HG03097 (cell line): Measurements from ENCODE around the gene C17orf100.
"Not testable (repeated sequence)": the region's sequence is repeated elsewhere in the genome, so short reads cannot be mapped to it uniquely, and the experiment has no call there.

Source experiments
- ATAC-seq: cut with Tn5 transposase; IDR thresholded peaks from one replicate; pipeline ENCODE4 v1.9.1; 2021; ENCODE audit not compliant: unreplicated experiment, low FRiP score

C17orf100 gene

DNA sequence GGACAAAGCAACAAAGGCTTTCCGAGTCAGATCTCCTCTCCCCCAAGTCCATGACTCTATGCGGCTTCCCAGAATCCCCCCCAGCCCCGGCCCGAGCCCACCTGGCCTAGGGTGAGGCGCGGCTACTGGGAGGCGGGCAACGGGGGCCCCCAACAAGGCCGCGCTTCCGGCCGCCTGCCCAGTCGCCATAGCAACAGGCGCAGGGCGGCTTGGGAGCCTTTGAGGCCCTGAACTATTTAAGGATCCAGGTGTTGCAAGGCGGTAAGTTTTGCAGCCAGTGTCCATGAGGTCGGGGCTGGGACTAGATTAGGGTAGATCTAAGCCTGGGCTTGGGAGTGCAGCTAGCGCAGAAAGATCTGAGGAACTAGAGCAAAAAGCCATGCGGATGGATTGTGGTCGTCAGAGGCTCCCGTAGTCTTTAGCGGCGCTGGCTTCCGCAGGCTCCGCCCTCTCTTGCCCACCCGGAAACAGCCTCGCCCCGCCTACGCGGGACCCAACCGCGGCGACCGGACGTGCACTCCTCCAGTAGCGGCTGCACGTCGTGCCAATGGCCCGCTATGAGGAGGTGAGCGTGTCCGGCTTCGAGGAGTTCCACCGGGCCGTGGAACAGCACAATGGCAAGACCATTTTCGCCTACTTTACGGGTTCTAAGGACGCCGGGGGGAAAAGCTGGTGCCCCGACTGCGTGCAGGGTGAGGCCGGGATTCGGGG lies 10.9 kb upstream of the C17orf100 start, which contains the start of the genes KIAA0753 and TXNDC17:
Gene KIAA0753 (minus strand): TSS at position 176 of the 711 bp plus-strand sequence. CDS start 5,608 bp downstream, outside the sequence.
Gene TXNDC17 (plus strand): TSS at position 525 of the 711 bp plus-strand sequence. CDS start 23 bp downstream, at position 548.
- ATAC-seq, result peak; percentile 85

DNA sequence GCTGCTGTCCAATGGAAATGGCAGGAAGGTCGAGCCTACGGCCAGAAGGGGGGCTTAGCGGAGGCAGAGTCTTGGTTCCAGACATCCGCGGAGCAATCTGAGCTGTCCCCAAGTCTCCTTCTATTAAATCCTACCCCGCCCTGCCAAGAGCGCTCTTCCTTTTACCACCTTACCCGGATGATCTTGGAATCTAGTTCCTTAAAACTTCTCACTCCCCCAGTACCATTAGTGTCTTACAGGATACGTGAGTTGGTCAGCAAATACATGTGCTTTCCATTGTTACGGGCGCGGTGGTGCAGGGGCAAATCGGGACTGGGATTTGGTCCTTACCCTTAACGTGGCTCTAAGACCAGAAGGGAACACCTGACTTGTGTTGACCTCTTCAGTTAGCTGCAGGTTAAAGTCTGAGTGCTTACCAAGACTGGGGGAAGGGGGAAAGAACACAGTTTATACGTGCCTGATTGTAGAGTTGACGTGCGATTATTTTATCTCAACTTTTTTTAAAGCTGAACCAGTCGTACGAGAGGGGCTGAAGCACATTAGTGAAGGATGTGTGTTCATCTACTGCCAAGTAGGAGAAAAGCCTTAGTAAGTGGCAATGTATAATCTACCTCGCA lies 10.2 kb upstream of the C17orf100 start:
- ATAC-seq, result no peak

DNA sequence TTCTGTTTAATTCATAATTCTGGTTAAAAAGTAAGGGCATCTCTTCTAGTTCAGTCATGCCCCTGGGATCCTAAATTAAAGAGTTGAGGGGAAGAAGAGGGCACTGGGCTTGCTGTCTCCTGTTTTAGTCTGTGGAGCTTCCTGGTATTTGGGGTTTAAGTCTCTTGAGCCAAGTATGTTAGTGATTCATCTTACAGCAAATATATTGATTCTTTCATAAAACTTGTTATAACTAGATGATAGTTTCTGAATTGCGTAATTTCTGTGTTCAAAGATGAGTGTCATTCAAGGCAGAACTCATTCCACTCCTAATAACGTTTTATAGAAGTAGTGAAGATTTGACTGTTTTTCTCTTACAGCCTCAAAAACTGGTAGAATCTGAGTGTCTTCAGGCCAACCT lies 9.0 kb upstream of the C17orf100 start:
- ATAC-seq, result no peak

DNA sequence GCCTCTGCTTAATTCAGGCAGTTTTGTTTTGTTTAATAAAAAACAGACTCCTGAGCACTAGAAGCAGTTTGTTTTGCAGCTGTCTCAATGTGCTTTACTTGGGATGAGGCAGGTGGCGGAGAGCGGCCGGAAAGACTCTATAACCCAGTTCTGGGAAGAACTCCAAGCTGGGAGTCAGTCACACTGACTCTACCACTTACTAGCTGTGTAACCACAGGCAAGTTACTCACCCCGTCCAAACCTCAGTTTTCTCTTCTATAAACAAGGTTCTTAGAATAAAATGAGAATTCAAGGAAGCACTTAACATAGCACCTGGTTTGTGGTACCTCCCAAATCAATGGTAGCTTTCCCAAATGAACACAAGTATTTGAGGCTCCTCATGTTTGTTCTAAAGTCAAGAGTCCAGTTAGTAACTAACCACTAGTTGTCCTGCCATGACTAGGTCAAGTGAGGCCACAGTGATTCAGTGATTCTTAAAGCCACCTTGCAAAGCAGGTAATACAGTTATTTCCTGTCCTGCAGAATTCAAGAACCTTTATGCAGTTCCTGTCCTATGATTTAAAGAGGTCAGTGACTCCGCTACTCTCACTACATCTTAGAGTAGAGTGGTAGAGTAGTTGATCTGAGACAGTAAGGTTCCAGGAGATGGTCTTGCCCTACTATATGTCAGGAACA lies 8.0 kb upstream of the C17orf100 start:
- ATAC-seq, result no peak

- ATAC-seq, result no peak
Observed at GRCh38 chr17:6648181-6648580, 3.4 kb upstream of the C17orf100 start.

DNA sequence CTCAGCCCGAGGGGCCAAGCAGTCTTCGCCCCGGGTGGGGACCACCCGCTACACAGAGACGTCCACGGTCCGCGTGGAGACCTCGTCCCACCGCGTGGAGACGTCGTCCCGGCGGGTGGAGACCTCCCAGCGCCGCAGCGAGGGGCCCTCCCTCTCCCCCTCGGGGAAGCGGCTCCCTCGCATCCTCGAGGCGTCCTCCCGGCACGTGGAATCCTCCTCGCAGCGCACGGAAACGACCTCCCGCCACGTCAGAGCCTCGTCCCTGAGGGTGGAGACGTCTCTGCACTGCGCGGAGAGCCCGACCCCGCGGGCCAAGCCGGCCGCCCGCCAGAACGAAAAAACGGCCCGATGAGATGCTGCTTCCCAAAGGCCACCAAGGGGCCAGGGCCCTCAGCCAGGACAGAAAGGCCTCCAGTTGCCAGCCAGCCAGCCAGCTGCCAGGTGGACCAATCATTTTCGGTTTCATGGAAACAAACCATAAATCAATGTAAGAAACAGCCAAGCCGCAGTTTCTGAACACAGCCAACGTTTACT lies 424 bp downstream of the C17orf100 start:
- ATAC-seq, result peak; percentile 13

- no peak for ATAC-seq
Observed at GRCh38 chr17:6654841-6655731, 3.5 kb downstream of the C17orf100 start.

DNA sequence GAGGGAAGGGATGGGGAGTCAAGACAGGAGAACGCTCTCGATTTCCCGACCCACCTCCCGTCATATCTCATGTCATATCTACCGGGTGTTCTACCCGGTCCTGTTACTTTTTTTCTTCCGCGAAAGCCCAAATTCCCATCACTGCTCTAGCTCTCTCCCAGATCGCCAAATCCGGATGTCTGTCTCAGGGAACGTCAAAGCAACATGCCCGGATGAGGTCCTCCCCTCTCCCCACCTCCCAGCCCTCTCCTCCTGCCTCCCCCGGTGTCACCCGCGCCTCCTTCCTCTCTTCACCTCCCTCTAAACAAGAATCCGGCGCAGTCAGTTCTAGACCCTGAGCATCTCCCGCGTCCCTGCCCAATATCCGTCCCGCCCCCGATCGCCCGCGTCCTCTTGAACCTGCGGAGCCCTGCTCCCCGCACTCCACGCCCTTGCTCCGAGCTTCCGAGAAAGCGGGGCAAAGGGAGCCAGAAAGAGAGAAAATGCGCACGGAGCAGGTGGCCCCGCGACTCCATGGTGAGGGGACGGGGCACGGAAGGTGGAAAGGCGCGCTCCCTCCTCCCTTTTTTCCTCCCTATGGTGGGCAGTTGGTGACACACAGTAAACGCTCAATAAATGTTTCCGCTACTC lies 4.3 kb downstream of the C17orf100 start:
- ATAC-seq, result not testable (repeated sequence)

- not testable (repeated sequence) for ATAC-seq
Observed at GRCh38 chr17:6656797-6657632, 5.5 kb downstream of the C17orf100 start.

DNA sequence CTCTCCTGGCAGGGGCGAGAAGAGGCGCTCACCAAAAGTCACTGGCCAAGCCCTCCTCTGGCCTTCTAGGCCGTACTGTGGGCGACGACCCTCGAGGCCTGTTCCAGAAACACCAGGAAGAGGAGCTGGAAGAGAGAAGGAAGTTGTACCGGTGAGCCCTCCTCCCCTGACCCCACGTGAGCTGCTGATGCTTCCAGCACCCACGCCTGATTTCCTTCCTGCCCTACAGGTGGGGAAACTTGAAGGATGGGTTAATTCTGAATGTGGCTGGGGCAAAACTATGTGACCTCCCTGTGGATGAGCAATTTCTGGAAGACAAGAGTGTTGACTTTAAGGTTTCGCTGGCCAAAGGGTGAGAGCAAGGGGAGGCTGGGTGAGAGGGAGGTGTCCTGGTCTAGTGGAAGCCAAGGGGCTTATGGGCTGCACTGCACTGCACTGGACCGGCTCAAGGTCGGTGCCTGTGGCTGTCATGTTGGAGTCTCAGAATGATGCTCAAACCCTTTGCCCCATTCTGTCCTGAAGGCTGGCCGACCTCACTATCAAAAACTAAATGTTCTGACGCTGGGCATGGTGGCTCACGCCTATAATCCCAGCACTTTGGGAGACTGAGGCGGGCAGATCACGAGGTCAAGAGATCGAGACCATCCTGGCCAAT lies 6.2 kb downstream of the C17orf100 start:
- no peak for ATAC-seq

- ATAC-seq, result not testable (repeated sequence)
Observed at GRCh38 chr17:6658411-6658810, 6.8 kb downstream of the C17orf100 start.

DNA sequence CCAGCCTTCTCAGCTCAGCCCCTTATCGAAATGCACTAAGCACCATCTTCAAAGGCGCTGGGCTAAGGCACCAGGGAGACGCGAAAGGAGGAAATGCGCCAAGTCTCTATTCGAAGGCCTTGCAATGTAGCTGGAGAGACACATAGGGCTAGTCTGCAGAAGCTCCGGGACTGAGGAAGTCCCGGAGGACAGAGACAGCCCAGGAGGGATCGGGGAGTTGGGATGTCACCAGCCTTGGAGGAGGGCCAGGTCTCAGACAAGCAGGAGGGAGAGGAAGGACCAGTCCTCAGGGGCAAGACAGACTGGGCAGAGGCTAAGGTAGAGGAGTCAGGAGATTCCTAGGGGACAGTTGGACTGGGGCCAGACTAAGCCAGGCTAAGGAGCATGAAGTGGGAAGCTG lies 8.5 kb downstream of the C17orf100 start:
- no peak for ATAC-seq

- ATAC-seq, result no peak
Observed at GRCh38 chr17:6660805-6661463, 9.4 kb downstream of the C17orf100 start.

GRCh38 chr17:6661464-6661848 lies 9.9 kb downstream of the C17orf100 start:
- no peak for ATAC-seq

DNA sequence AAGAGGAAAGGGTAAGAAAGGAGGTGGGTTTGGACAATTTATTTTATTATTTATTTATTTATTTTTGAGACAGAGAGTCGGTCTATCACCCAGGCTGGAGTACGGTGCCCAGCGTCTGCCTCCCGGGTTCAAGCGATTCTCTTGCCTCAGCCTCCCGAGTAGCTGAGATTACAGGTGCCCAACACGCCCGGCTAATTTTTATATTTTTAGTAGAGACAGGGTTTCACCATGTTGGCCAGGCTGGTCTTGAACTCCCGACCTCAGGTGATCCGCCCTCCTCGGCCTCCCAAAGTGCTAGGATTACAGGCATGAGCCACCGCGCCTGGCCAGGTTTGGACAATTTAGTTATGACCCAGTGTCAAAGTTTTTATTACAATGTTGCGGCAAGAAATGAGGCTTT lies 11.6 kb downstream of the C17orf100 start:
- not testable (repeated sequence) for ATAC-seq

- no peak for ATAC-seq
Observed at GRCh38 chr17:6666077-6666521, 14.5 kb downstream of the C17orf100 start.

GRCh38 chr17:6666557-6666956 lies 15.0 kb downstream of the C17orf100 start:
- ATAC-seq, result no peak

DNA sequence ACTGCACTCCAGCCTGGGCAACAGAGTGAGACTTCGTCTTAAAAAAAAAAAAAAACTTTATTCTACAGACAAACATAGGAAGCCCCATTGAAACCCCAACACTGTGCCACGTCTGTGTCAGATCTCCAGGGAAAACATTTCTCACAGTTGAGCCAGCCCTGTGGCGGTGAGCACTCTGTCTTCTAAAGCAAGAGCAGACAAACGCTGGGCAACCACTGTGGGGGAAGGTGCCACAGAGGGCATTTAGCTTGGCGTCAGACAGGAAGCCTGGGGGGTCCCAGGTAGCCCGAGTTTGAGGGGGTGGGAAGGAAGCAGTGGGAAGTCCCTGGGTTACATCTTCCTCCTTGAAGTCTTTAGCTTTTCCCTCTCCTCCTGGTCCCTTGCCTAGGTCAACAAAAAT lies 16.0 kb downstream of the C17orf100 start:
- no peak for ATAC-seq
